ENCODE data around the gene A1BG.

GRCh38 chr19:58336820-58337219 is 16.5 kb downstream of the A1BG start:
- no peak for TF ChIP-seq POLR2A (IDR thresholded peaks at IDR 0.05; ENCODE audit: low read depth, low read length)
- no peak for TF ChIP-seq POLR2AphosphoS5 (IDR thresholded peaks at IDR 0.05; ENCODE audit: low read depth, low read length)
